GM19193 (cell line): ENCODE measurements around the gene ASS1.

ENCODE experiments used
- POLR2A ChIP-seq: IDR thresholded peaks from 4 replicates; pipeline ENCODE4 v1.6.1; 2011; ENCODE audit not compliant: insufficient read depth, insufficient read length; ENCODE audit errors: extremely low read depth

Gene ASS1

GRCh38 chr9:130470269-130470668 lies 25.5 kb downstream of the ASS1 start:
- no peak for TF ChIP-seq POLR2A

DNA sequence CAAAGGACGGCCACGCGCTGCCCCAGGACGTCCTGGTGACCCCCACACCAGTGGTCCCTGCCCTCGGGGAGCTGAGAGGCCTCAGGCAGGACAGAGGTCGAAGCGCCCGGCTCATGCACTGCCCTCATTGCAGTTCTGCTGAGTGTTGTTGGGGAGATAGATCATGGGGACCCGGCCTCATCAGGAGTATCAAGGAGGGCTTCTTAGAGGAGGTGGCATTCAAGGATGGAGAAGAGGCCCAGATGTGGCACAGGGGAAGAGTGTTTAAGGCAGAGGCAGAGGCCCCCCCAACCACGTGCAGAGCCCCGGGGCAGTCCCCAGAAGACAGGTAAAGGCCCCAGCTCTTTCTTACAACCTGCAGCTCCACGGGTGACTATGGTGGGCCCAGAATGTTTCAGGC lies 26.2 kb downstream of the ASS1 start:
- TF ChIP-seq POLR2A = no peak

DNA sequence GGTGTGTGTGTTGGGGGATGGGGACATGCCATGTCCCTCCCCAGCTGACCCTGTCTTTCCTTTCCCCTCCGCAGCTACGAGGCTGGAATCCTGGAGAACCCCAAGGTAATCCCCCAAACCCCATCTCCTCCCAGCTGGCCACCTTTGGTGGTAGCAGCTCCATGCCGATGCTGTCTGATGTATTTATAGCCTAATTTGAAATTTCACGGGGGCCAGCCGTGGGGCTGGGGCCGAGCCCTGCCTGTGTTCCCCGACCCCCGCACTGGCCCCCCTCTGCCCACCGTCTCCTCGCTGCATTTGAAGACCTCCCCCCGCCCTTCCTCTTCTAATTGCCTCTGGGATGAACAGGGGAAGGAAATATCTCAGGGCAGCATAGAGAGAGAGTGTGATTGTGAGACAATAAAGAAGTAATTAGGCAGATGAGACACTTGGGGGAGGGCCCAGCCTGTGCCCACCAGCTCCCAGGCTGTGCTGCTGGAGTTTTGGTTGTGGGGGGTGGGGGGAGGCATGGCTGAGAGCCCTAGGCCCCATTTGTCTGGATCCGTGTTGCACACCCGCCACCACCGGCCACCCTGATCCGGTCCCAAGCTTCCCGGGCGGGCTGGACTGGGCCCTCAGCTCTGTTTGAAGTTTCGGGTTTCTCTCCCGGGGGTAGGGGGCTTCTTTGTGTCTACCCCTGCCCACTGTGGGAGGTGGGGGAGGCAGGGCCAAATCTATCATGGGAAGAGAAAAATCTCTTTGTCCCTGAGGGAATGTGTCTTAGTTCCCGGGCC lies 26.8 kb downstream of the ASS1 start:
- TF ChIP-seq POLR2A = no peak

DNA sequence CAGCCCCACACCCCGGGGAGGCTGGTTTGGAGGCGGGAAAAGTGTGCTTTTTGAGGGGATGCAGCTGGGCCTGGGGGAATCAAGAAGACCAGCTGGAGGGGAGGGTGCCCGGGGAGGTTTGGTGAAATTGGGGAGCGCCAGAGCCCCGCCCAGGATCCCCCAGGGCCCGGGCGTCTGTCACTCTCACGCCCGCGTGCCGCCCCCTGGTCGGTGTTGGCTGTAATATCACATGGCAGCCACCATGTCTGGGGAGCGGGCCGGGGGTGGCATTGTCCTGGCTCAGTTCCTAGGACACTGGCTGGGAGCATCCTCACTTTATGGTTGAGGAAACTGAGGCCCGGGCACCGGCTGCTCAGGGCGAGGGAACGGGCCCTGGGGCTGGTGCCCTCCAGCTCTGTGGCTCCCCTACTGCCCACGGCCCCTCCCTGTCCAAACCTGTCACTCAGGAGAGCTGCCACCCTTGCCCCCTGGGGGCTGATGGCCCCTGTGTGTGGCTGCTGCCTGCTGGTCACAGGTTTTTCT lies 27.5 kb downstream of the ASS1 start:
- no peak for TF ChIP-seq POLR2A

DNA sequence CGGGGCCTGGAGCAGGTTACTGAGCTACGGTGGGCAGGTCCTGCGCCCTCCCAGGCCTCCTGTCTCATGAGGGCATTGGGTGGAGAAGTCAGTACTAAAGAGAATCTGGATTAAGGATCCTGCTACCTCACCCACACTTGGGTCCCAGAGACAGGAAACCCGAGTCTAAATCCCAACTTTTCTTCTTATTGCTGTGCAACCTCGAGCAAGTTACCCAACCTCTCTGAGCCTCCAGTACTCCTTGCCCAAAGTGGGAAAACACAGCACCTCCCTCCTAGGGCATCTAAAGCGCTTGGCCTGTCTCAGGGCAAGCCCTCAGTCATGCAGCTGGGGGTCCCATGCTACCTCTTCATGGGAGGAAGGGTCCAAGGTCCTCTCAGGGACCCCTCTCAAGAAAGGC lies 28.2 kb downstream of the ASS1 start:
- no peak for TF ChIP-seq POLR2A

DNA sequence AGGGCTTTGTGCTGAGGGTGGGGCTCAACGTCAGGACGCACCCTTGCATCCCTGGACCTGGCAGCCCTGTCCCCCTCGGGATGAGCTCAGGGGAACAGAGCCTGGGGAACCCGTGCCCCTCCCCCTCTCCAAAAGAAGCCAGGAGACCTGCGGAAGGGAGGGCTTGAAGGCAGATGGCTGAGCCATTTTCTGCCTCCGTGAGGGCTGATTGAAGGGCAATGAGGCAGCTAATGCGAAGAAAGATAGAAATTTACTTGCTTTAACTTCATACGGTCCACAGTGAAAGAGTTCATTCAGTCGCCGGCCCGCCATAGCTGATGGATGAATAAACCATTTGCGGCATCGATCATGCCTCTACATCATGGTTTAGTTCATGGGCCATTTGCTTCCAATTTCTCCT lies 28.8 kb downstream of the ASS1 start:
- TF ChIP-seq POLR2A = no peak

DNA sequence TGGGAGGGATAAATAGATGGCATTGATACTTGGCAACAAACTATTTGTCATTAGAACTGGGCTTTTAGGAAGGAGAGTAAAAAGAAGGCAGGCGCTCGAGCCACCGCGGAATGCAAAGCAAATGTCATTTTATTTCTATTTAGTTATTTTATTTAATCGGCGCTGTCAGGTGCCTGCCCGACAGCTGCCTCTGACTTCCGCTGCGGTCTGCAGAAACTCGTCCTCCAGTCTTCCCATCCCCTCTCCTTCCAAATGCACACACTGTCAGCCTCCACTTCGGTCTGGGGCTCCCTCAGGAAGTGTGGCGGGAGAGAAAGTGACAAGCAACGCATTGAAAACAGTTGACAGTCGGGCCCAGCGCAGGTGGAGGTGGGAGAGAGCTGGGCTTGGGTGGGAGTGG lies 29.3 kb downstream of the ASS1 start:
- TF ChIP-seq POLR2A = no peak

GRCh38 chr9:130476151-130476730 lies 31.5 kb downstream of the ASS1 start:
- no peak for TF ChIP-seq POLR2A

DNA sequence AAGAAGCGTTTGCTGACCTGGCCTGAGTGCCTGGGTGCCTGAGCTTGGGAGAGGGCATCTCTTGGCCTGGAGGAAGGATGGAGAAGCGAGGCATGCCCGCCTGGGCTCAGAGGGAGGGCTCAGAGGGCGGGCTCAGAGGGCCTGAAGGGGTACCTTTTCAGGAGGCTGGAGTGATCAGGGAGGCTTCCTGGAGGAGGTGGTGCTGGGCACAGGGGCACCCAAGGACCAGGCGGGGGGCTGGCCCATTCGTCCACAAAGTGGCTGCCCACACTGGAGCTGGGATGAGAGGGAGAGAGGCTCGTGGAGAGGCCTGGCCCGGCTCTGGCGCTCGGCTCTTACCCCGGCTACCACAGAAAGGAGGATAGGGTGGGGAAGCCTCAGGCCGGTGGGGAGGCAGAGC lies 32.8 kb downstream of the ASS1 start:
- no peak for TF ChIP-seq POLR2A

GRCh38 chr9:130478152-130478551 lies 33.4 kb downstream of the ASS1 start:
- no peak for TF ChIP-seq POLR2A

GRCh38 chr9:130478736-130479575 lies 34.2 kb downstream of the ASS1 start:
- TF ChIP-seq POLR2A = no peak

- no peak for TF ChIP-seq POLR2A
Observed at GRCh38 chr9:130479587-130479986, 34.8 kb downstream of the ASS1 start.

- TF ChIP-seq POLR2A = no peak
Observed at GRCh38 chr9:130480673-130481072, 35.9 kb downstream of the ASS1 start.

GRCh38 chr9:130482463-130482862 lies 37.7 kb downstream of the ASS1 start:
- TF ChIP-seq POLR2A = no peak

DNA sequence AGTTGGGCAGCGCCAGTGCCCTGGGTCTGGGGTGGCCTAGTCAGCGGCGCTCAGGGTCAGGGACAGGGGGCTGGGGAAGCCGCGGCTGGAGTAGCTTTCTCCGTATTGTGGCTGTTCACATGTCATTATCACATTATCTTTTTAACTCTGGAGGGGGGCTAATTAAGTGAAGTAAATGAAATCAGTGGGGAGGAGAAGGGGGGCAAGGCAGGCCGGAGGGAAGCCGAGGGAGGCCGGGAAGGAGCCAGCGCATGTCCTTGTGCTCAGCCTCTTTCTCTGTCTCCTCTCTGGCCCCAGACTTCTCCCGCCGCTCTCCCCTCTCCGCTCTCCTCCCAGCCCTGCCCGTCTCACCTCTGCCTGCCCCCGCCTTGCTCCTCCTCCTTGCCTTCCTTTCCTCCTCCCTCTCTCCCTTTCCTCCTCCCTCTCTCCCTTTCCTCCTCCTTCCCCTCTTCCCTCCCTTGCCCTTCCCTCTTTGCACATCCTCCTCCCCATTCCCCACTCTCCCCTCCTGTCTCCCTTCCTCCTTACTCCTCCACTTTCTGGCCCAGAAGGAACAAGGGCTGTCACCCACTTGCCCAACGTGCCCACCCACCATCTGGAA lies 38.7 kb downstream of the ASS1 start:
- no peak for TF ChIP-seq POLR2A
